Endothelial cell of umbilical vein (primary cell): Measurements from ENCODE around the gene CD63. TPM values are rescaled to one million over a fixed set of nuclear protein-coding genes. Genes with fewer than 3 reads are reported as not detected.

ENCODE experiments used
- BruUV-seq: library from RNA; stranded (reverse); fragments of 400-500 nt; replicated peaks from 2 replicates; lab custom pipeline; 2021; lab: Mats Ljungman, UMichigan
- CTCF ChIA-PET: fragments of 300-600, 350-600 bp; sonication (Branson Sonifier 250); formaldehyde crosslinking; loops from one replicate; lab custom pipeline; 2021; ENCODE audit warnings: antibody characterized with exemption, inconsistent platforms; lab: Charles Lee
- POLR2A ChIA-PET: fragments of 300-600, 350-600 bp; sonication (Branson Sonifier 250); formaldehyde crosslinking; loops from one replicate; lab custom pipeline; 2021; ENCODE audit warnings: antibody characterized with exemption, inconsistent platforms; lab: Charles Lee
- DNase-seq: peaks from one replicate; pipeline ENCODE4 v3.0.0-alpha.2; 2011; ENCODE audit warnings: low read depth, low spot score
- FAIRE-seq: peaks from 2 replicates; lab custom pipeline; 2011; peaks lifted over from hg19 to GRCh38; lab: Jason Lieb, UNC
- H2AFZ ChIP-seq: 2 replicates; pipeline ENCODE4 v1.6.0; 2012; ENCODE audit warnings: low read depth, low read length, control low read depth, inconsistent platforms
- H3K27ac ChIP-seq: 2 replicates; pipeline ENCODE4 v1.5.1; 2011; ENCODE audit warnings: low read depth, mild to moderate bottlenecking, control low read depth, low read length, moderate library complexity; ENCODE audit not compliant: insufficient read depth
- H3K27me3 ChIP-seq, 2 experiments: 2 replicates each; pipeline versions ENCODE4 v1.6.0 to v1.6.1; 2011; ENCODE audit warnings: low read length in 2 of 2, mixed read lengths in 1 of 2; ENCODE audit not compliant: control insufficient read depth in 2 of 2, insufficient read depth in 2 of 2
- H3K36me3 ChIP-seq, 2 experiments: 2 replicates in 1 of 2; 3 replicates in 1 of 2; pipeline ENCODE4 v1.5.1; 2011; ENCODE audit warnings: low read length in 2 of 2, mild to moderate bottlenecking in 1 of 2, moderate library complexity in 1 of 2; ENCODE audit not compliant: control insufficient read depth in 2 of 2, insufficient read depth in 2 of 2; ENCODE audit errors: extremely low read depth in 1 of 2
- H3K4me1 ChIP-seq: 3 replicates; pipeline ENCODE4 v1.5.1; 2011; ENCODE audit warnings: mild to moderate bottlenecking, low read length; ENCODE audit not compliant: control insufficient read depth, insufficient read depth; ENCODE audit errors: extremely low read depth
- H3K4me2 ChIP-seq: 2 replicates; pipeline ENCODE4 v1.6.1; 2011; ENCODE audit warnings: low read length, control low read depth, mixed read lengths; ENCODE audit not compliant: insufficient read depth
- H3K4me3 ChIP-seq, 3 experiments: fragments of 200-600 bp in 1 of 3; sonication (generic), shearing (Covaris generic) in 1 of 3; replicated peaks in 1 of 3; 2 replicates each; pipeline ENCODE4 v1.5.1; 2011 to 2016; ENCODE audit warnings: control low read depth in 3 of 3, low read length in 3 of 3, mild to moderate bottlenecking in 2 of 3, inconsistent platforms in 1 of 3, low read depth in 1 of 3, moderate library complexity in 1 of 3; ENCODE audit not compliant: insufficient read depth in 1 of 3
- H3K79me2 ChIP-seq: 2 replicates; pipeline ENCODE4 v1.6.0; 2012; ENCODE audit warnings: low read length, inconsistent platforms; ENCODE audit not compliant: control insufficient read depth, insufficient read depth
- H3K9ac ChIP-seq: replicated peaks from 2 replicates; pipeline ENCODE3; 2011; ENCODE audit warnings: low read length, control low read depth; ENCODE audit not compliant: insufficient read depth; ENCODE audit errors: extremely low read depth
- H3K9me1 ChIP-seq: replicated peaks from 3 replicates; pipeline ENCODE4 v1.6.0; 2011; ENCODE audit warnings: mild to moderate bottlenecking, low read length; ENCODE audit not compliant: control insufficient read depth, insufficient read depth; ENCODE audit errors: extremely low read depth
- H3K9me3 ChIP-seq: replicated peaks from 2 replicates; pipeline ENCODE4 v1.5.1; 2012; ENCODE audit warnings: low read length, inconsistent platforms; ENCODE audit not compliant: control insufficient read depth, insufficient read depth
- H4K20me1 ChIP-seq: replicated peaks from 2 replicates; pipeline ENCODE3; 2011; ENCODE audit warnings: mild to moderate bottlenecking, low read length; ENCODE audit not compliant: control insufficient read depth, insufficient read depth; ENCODE audit errors: extremely low read depth
- CTCF ChIP-seq, 2 donors: IDR thresholded peaks; 1 replicate in 1 of 2; 2 replicates in 1 of 2; pipeline ENCODE4 v1.5.1; 2011; ENCODE audit warnings: low read length in 2 of 2, mild to moderate bottlenecking in 2 of 2, moderate library complexity in 2 of 2, control low read depth in 1 of 2, inconsistent platforms in 1 of 2, low read depth in 1 of 2; ENCODE audit not compliant: insufficient read depth in 1 of 2; ENCODE audit errors: extremely low read depth in 1 of 2
- EZH2 ChIP-seq: IDR thresholded peaks from 2 replicates; pipeline ENCODE4 v1.6.1; 2012; ENCODE audit warnings: borderline replicate concordance, low read depth, mild to moderate bottlenecking, moderate library complexity, low read length, inconsistent platforms; ENCODE audit not compliant: severe bottlenecking
- FOS ChIP-seq: IDR thresholded peaks from 2 replicates; pipeline ENCODE4 v1.6.1; 2011; ENCODE audit warnings: mild to moderate bottlenecking, low read length, moderate library complexity, borderline replicate concordance; ENCODE audit not compliant: insufficient read depth
- GATA2 ChIP-seq: IDR thresholded peaks from 2 replicates; pipeline ENCODE4 v1.7.0; 2011; ENCODE audit warnings: low read depth, mild to moderate bottlenecking, moderate library complexity, mixed read lengths, low read length; ENCODE audit not compliant: insufficient read length, insufficient read depth
- JUN ChIP-seq: IDR thresholded peaks from 2 replicates; pipeline ENCODE4 v1.6.1; 2011; ENCODE audit warnings: borderline replicate concordance, low read depth; ENCODE audit not compliant: insufficient read length, insufficient read depth
- MAX ChIP-seq: IDR thresholded peaks from 2 replicates; pipeline ENCODE4 v1.6.1; 2011; ENCODE audit not compliant: insufficient read depth, insufficient read length
- MYC ChIP-seq: IDR thresholded peaks from one replicate; pipeline ENCODE4 v1.6.1; 2011; ENCODE audit warnings: mild to moderate bottlenecking, low read depth, low read length
- POLR2A ChIP-seq: IDR thresholded peaks from 2 replicates; pipeline ENCODE4 v1.6.1; 2012; ENCODE audit warnings: low read depth, mild to moderate bottlenecking, control low read depth, low read length
- POLR2AphosphoS5 ChIP-seq: IDR thresholded peaks from 2 replicates; pipeline ENCODE4 v1.6.1; 2012; ENCODE audit warnings: low read depth, mild to moderate bottlenecking, control low read depth, low read length, moderate library complexity; ENCODE audit not compliant: insufficient read depth
- dilution Hi-C: fragments of 300-500 bp; cut with MboI; formaldehyde crosslinking; loops from one replicate; pipeline ENCODE4 v1.15.0; 2019; ENCODE audit warnings: low sequenced_read_pairs; ENCODE audit not compliant: extremely low pct_ligation_motif_present
- intact Hi-C: fragments of 100-400 bp; cut with micrococcal nuclease; formaldehyde crosslinking; loops from one replicate; pipeline ENCODE4 v1.10.0; 2022
- polyA plus RNA-seq, 4 experiments: library from polyadenylated mRNA; depleted of rRNA in 3 of 4; stranded (reverse) in 3 of 4; unstranded in 1 of 4; fragments of >200 nt; gene quantifications; 2 replicates each; pipeline versions ENCODE4 v1.2.1 to v1.2.3, GENCODE V29; 2011 to 2012; ENCODE audit warnings: missing spikeins in 1 of 4
- total RNA-seq: library from RNA; stranded (reverse); gene quantifications from 2 replicates; pipeline ENCODE4 v1.2.3, GENCODE V29; 2021

CD63 gene
- total and polyA plus RNA-seq, 2 donors (not counting 3 experiments of a cell fraction or from before 2014, with no cell fraction given) = 1,054 to 1,429 TPM

GRCh38 chr12:55711786-55712553 is 16.8 kb downstream of the CD63 start:
- Histone ChIP-seq H3K9me1 (no peaks in the 10 kb centered on the region), H3K4me1 (peaks cover 10% of the 10 kb centered on the region), H3K4me2 (no peak overlapping the region), H3K27me3 (peaks cover 38 to 40% of the 10 kb centered on the region in 2 experiments), H3K27ac (no peak overlapping the region), H2AFZ (no peak overlapping the region), H3K4me3 (no peak overlapping the region), H3K9ac (no peak overlapping the region), H4K20me1 (no peaks in the 10 kb centered on the region), H3K36me3 (no peaks in the 10 kb centered on the region), H3K79me2 (no peaks in the 10 kb centered on the region), H3K9me3 (no peaks in the 10 kb centered on the region)
- POLR2A ChIA-PET = no interaction called here
- intact Hi-C loops = no loop called here
- FAIRE-seq (no peak), DNase-seq (no peak)
- dilution Hi-C loops = no loop called here
- no peak for TF ChIP-seq CTCF (IDR thresholded peaks at IDR 0.05; ENCODE audit: extremely low read depth in 1 of 2, insufficient read depth in 1 of 2, low read depth in 1 of 2, low read length in 2 of 2)
- TF ChIP-seq JUN = no peak
- TF ChIP-seq MAX = no peak
- TF ChIP-seq GATA2 = no peak
- no peak for TF ChIP-seq FOS
- no peak for TF ChIP-seq POLR2A
- TF ChIP-seq MYC = no peak
- TF ChIP-seq POLR2AphosphoS5 = no peak
- TF ChIP-seq EZH2 = no peak
- CTCF ChIA-PET = interaction anchor here (1.4 to 2.3 kb wide), 3 partner anchors 9 to 56 kb away, joined by 6 to 7 read pairs (median 6); no protein-coding TSS in a partner anchor
- BruUV-seq = no TSS peak
